ENCODE measurements around the gene S100A7. TPM values are rescaled to one million over a fixed set of nuclear protein-coding genes. Genes with fewer than 3 reads are reported as not detected.

The S100A7 gene
- total and polyA plus RNA-seq, 9 of the 15 experiments (the other 6 are each of a cell fraction or from before 2014, with no cell fraction given) = not detected

GRCh38 chr1:153431427-153431826 lies 29.0 kb downstream of the S100A7 start:
- POLR2A ChIA-PET = no interaction called here
- WGBS (ENCODE audit: insufficient coverage, low coverage, missing lambda C conversion rate) = 7% methylated on average over 3 of the region's 3 CpGs

More at GRCh38 chr1:153431427-153431826, 29.0 kb downstream of the S100A7 start:
- intact Hi-C loops (cut with micrococcal nuclease) = no loop called here
- no peak overlapping the region for H3K4me3 ChIP-seq
- TF ChIP-seq BACH1 (tag; IDR thresholded peaks at IDR 0.05) (no peak), ELK3 (CRISPR knock-in tag; IDR thresholded peaks at IDR 0.05) (no peak), TAL1 (IDR thresholded peaks at IDR 0.05) (peak; percentile 40; the same call in 1 of the 2 replicates), CBFA2T3 (IDR thresholded peaks at IDR 0.05) (peak; percentile 36; the same call in 1 of the 2 replicates), TCF3 (CRISPR knock-in tag; IDR thresholded peaks at IDR 0.05) (peak; percentile 50), CREBBP (IDR thresholded peaks at IDR 0.05; ENCODE audit: low read depth, low read length) (no peak), MXD1 (CRISPR knock-in tag; IDR thresholded peaks at IDR 0.05; ENCODE audit: borderline replicate concordance, poor library complexity, severe bottlenecking) (no peak)
- TF ChIP-seq, protein P1, sequence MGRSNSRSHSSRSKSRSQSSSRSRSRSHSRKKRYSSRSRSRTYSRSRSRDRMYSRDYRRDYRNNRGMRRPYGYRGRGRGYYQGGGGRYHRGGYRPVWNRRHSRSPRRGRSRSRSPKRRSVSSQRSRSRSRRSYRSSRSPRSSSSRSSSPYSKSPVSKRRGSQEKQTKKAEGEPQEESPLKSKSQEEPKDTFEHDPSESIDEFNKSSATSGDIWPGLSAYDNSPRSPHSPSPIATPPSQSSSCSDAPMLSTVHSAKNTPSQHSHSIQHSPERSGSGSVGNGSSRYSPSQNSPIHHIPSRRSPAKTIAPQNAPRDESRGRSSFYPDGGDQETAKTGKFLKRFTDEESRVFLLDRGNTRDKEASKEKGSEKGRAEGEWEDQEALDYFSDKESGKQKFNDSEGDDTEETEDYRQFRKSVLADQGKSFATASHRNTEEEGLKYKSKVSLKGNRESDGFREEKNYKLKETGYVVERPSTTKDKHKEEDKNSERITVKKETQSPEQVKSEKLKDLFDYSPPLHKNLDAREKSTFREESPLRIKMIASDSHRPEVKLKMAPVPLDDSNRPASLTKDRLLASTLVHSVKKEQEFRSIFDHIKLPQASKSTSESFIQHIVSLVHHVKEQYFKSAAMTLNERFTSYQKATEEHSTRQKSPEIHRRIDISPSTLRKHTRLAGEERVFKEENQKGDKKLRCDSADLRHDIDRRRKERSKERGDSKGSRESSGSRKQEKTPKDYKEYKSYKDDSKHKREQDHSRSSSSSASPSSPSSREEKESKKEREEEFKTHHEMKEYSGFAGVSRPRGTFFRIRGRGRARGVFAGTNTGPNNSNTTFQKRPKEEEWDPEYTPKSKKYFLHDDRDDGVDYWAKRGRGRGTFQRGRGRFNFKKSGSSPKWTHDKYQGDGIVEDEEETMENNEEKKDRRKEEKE (IDR thresholded peaks at IDR 0.05; ENCODE audit: borderline replicate concordance in 1 of 2, control insufficient read depth in 1 of 2, low read depth in 2 of 2, low read length in 1 of 2) = no peak
- in situ Hi-C loops (cut with MboI) = no loop called here
- no peak overlapping the region for H3K4me2 ChIP-seq (ENCODE audit: insufficient read depth, low read length)
- H3K9me3 ChIP-seq (replicated peaks; ENCODE audit: control insufficient read depth, insufficient read depth, low read depth, low read length) = no peaks in the 10 kb centered on the region
- ATAC-seq (no peak), DNase-seq (ENCODE audit: extremely low read depth in 1 of 4, low spot score in 3 of 4) (no peak), FAIRE-seq (no peak)
- H3K27ac ChIP-seq (ENCODE audit: extremely low read depth, low read depth, low read length) = no peak overlapping the region
- peaks cover 10% of the 10 kb centered on the region for H3K9me1 ChIP-seq (ENCODE audit: control insufficient read depth, insufficient read depth, low read length)
- peaks cover 46 to 55% of the 10 kb centered on the region in 2 experiments for H3K4me1 ChIP-seq (replicated peaks in 1 of 2; ENCODE audit: control insufficient read depth in 2 of 2, insufficient read depth in 2 of 2, low read length in 2 of 2)
- H2AFZ ChIP-seq (ENCODE audit: low read depth, low read length) = no peak overlapping the region
- BruUV-seq (replicated peaks) = no TSS peak
- no peaks in the 10 kb centered on the region for H3K79me2 ChIP-seq (ENCODE audit: control insufficient read depth, insufficient read depth, low read length)
- CTCF ChIA-PET (ENCODE audit: low intra/inter-chr PET ratio) = no interaction called here
- peaks cover 0 to 6% of the 10 kb centered on the region in 2 experiments; a peak in 3 of 5 replicates for H3K27me3 ChIP-seq (ENCODE audit: control insufficient read depth in 2 of 2, insufficient read depth in 2 of 2, low read length in 2 of 2)
- H3K36me3 ChIP-seq (ENCODE audit: control insufficient read depth, insufficient read depth, low read length) = no peaks in the 10 kb centered on the region
- peaks cover 8% of the 10 kb centered on the region for H4K20me1 ChIP-seq (replicated peaks; ENCODE audit: control insufficient read depth, insufficient read depth, low read length)
- no peak overlapping the region for H3K9ac ChIP-seq (ENCODE audit: insufficient read depth in 1 of 2, low read depth in 2 of 2, low read length in 2 of 2)

Data from K562 (cell line).